Endothelial cell of umbilical vein (primary cell): Measurements from ENCODE around the gene CEACAM1. TPM values are rescaled to one million over a fixed set of nuclear protein-coding genes. Genes with fewer than 3 reads are reported as not detected.

ENCODE experiments used
- BruUV-seq: library from RNA; stranded (reverse); fragments of 400-500 nt; replicated peaks from 2 replicates; lab custom pipeline; 2021; lab: Mats Ljungman, UMichigan
- CTCF ChIA-PET: fragments of 300-600, 350-600 bp; sonication (Branson Sonifier 250); formaldehyde crosslinking; loops from one replicate; lab custom pipeline; 2021; ENCODE audit warnings: antibody characterized with exemption, inconsistent platforms; lab: Charles Lee
- POLR2A ChIA-PET: fragments of 300-600, 350-600 bp; sonication (Branson Sonifier 250); formaldehyde crosslinking; loops from one replicate; lab custom pipeline; 2021; ENCODE audit warnings: antibody characterized with exemption, inconsistent platforms; lab: Charles Lee
- DNase-seq: peaks from one replicate; pipeline ENCODE4 v3.0.0-alpha.2; 2011; ENCODE audit warnings: low read depth, low spot score
- FAIRE-seq: peaks from 2 replicates; lab custom pipeline; 2011; peaks lifted over from hg19 to GRCh38; lab: Jason Lieb, UNC
- H2AFZ ChIP-seq: 2 replicates; pipeline ENCODE4 v1.6.0; 2012; ENCODE audit warnings: low read depth, low read length, control low read depth, inconsistent platforms
- H3K27ac ChIP-seq: 2 replicates; pipeline ENCODE4 v1.5.1; 2011; ENCODE audit warnings: low read depth, mild to moderate bottlenecking, control low read depth, low read length, moderate library complexity; ENCODE audit not compliant: insufficient read depth
- H3K27me3 ChIP-seq, 2 experiments: 2 replicates each; pipeline versions ENCODE4 v1.6.0 to v1.6.1; 2011; ENCODE audit warnings: low read length in 2 of 2, mixed read lengths in 1 of 2; ENCODE audit not compliant: control insufficient read depth in 2 of 2, insufficient read depth in 2 of 2
- H3K36me3 ChIP-seq, 2 experiments: 2 replicates in 1 of 2; 3 replicates in 1 of 2; pipeline ENCODE4 v1.5.1; 2011; ENCODE audit warnings: low read length in 2 of 2, mild to moderate bottlenecking in 1 of 2, moderate library complexity in 1 of 2; ENCODE audit not compliant: control insufficient read depth in 2 of 2, insufficient read depth in 2 of 2; ENCODE audit errors: extremely low read depth in 1 of 2
- H3K4me1 ChIP-seq: 3 replicates; pipeline ENCODE4 v1.5.1; 2011; ENCODE audit warnings: mild to moderate bottlenecking, low read length; ENCODE audit not compliant: control insufficient read depth, insufficient read depth; ENCODE audit errors: extremely low read depth
- H3K4me2 ChIP-seq: 2 replicates; pipeline ENCODE4 v1.6.1; 2011; ENCODE audit warnings: low read length, control low read depth, mixed read lengths; ENCODE audit not compliant: insufficient read depth
- H3K4me3 ChIP-seq, 3 experiments: fragments of 200-600 bp in 1 of 3; sonication (generic), shearing (Covaris generic) in 1 of 3; replicated peaks in 1 of 3; 2 replicates each; pipeline ENCODE4 v1.5.1; 2011 to 2016; ENCODE audit warnings: control low read depth in 3 of 3, low read length in 3 of 3, mild to moderate bottlenecking in 2 of 3, inconsistent platforms in 1 of 3, low read depth in 1 of 3, moderate library complexity in 1 of 3; ENCODE audit not compliant: insufficient read depth in 1 of 3
- H3K79me2 ChIP-seq: 2 replicates; pipeline ENCODE4 v1.6.0; 2012; ENCODE audit warnings: low read length, inconsistent platforms; ENCODE audit not compliant: control insufficient read depth, insufficient read depth
- H3K9ac ChIP-seq: replicated peaks from 2 replicates; pipeline ENCODE3; 2011; ENCODE audit warnings: low read length, control low read depth; ENCODE audit not compliant: insufficient read depth; ENCODE audit errors: extremely low read depth
- H3K9me1 ChIP-seq: replicated peaks from 3 replicates; pipeline ENCODE4 v1.6.0; 2011; ENCODE audit warnings: mild to moderate bottlenecking, low read length; ENCODE audit not compliant: control insufficient read depth, insufficient read depth; ENCODE audit errors: extremely low read depth
- H3K9me3 ChIP-seq: replicated peaks from 2 replicates; pipeline ENCODE4 v1.5.1; 2012; ENCODE audit warnings: low read length, inconsistent platforms; ENCODE audit not compliant: control insufficient read depth, insufficient read depth
- H4K20me1 ChIP-seq: replicated peaks from 2 replicates; pipeline ENCODE3; 2011; ENCODE audit warnings: mild to moderate bottlenecking, low read length; ENCODE audit not compliant: control insufficient read depth, insufficient read depth; ENCODE audit errors: extremely low read depth
- CTCF ChIP-seq, 2 donors: IDR thresholded peaks; 1 replicate in 1 of 2; 2 replicates in 1 of 2; pipeline ENCODE4 v1.5.1; 2011; ENCODE audit warnings: low read length in 2 of 2, mild to moderate bottlenecking in 2 of 2, moderate library complexity in 2 of 2, control low read depth in 1 of 2, inconsistent platforms in 1 of 2, low read depth in 1 of 2; ENCODE audit not compliant: insufficient read depth in 1 of 2; ENCODE audit errors: extremely low read depth in 1 of 2
- EZH2 ChIP-seq: IDR thresholded peaks from 2 replicates; pipeline ENCODE4 v1.6.1; 2012; ENCODE audit warnings: borderline replicate concordance, low read depth, mild to moderate bottlenecking, moderate library complexity, low read length, inconsistent platforms; ENCODE audit not compliant: severe bottlenecking
- FOS ChIP-seq: IDR thresholded peaks from 2 replicates; pipeline ENCODE4 v1.6.1; 2011; ENCODE audit warnings: mild to moderate bottlenecking, low read length, moderate library complexity, borderline replicate concordance; ENCODE audit not compliant: insufficient read depth
- GATA2 ChIP-seq: IDR thresholded peaks from 2 replicates; pipeline ENCODE4 v1.7.0; 2011; ENCODE audit warnings: low read depth, mild to moderate bottlenecking, moderate library complexity, mixed read lengths, low read length; ENCODE audit not compliant: insufficient read length, insufficient read depth
- JUN ChIP-seq: IDR thresholded peaks from 2 replicates; pipeline ENCODE4 v1.6.1; 2011; ENCODE audit warnings: borderline replicate concordance, low read depth; ENCODE audit not compliant: insufficient read length, insufficient read depth
- MAX ChIP-seq: IDR thresholded peaks from 2 replicates; pipeline ENCODE4 v1.6.1; 2011; ENCODE audit not compliant: insufficient read depth, insufficient read length
- MYC ChIP-seq: IDR thresholded peaks from one replicate; pipeline ENCODE4 v1.6.1; 2011; ENCODE audit warnings: mild to moderate bottlenecking, low read depth, low read length
- POLR2A ChIP-seq: IDR thresholded peaks from 2 replicates; pipeline ENCODE4 v1.6.1; 2012; ENCODE audit warnings: low read depth, mild to moderate bottlenecking, control low read depth, low read length
- POLR2AphosphoS5 ChIP-seq: IDR thresholded peaks from 2 replicates; pipeline ENCODE4 v1.6.1; 2012; ENCODE audit warnings: low read depth, mild to moderate bottlenecking, control low read depth, low read length, moderate library complexity; ENCODE audit not compliant: insufficient read depth
- dilution Hi-C: fragments of 300-500 bp; cut with MboI; formaldehyde crosslinking; loops from one replicate; pipeline ENCODE4 v1.15.0; 2019; ENCODE audit warnings: low sequenced_read_pairs; ENCODE audit not compliant: extremely low pct_ligation_motif_present
- intact Hi-C: fragments of 100-400 bp; cut with micrococcal nuclease; formaldehyde crosslinking; loops from one replicate; pipeline ENCODE4 v1.10.0; 2022
- polyA plus RNA-seq, 4 experiments: library from polyadenylated mRNA; depleted of rRNA in 3 of 4; stranded (reverse) in 3 of 4; unstranded in 1 of 4; fragments of >200 nt; gene quantifications; 2 replicates each; pipeline versions ENCODE4 v1.2.1 to v1.2.3, GENCODE V29; 2011 to 2012; ENCODE audit warnings: missing spikeins in 1 of 4
- total RNA-seq: library from RNA; stranded (reverse); gene quantifications from 2 replicates; pipeline ENCODE4 v1.2.3, GENCODE V29; 2021

Gene CEACAM1
- total and polyA plus RNA-seq, 2 donors (not counting 3 experiments of a cell fraction or from before 2014, with no cell fraction given) = 3.5 to 3.6 TPM

- Histone ChIP-seq H3K9ac (no peak overlapping the region), H4K20me1 (no peaks in the 10 kb centered on the region), H3K9me3 (no peaks in the 10 kb centered on the region), H3K4me2 (no peak overlapping the region), H3K27ac (no peak overlapping the region), H3K36me3 (no peaks in the 10 kb centered on the region), H3K79me2 (no peaks in the 10 kb centered on the region), H3K9me1 (no peaks in the 10 kb centered on the region), H3K27me3 (no peaks in the 10 kb centered on the region), H3K4me3 (no peak overlapping the region), H3K4me1 (no peaks in the 10 kb centered on the region), H2AFZ (no peak overlapping the region)
- intact Hi-C loops (no loop called here), dilution Hi-C loops (no loop called here)
- DNase-seq (no peak), FAIRE-seq (no peak)
- CTCF ChIA-PET = no interaction called here
- TF ChIP-seq MYC = no peak
- no peak for TF ChIP-seq GATA2
- TF ChIP-seq CTCF (IDR thresholded peaks at IDR 0.05; ENCODE audit: extremely low read depth in 1 of 2, insufficient read depth in 1 of 2, low read depth in 1 of 2, low read length in 2 of 2) = no peak
- TF ChIP-seq MAX = no peak
- no peak for TF ChIP-seq POLR2A
- TF ChIP-seq EZH2 = no peak
- no peak for TF ChIP-seq FOS
- no peak for TF ChIP-seq JUN
- no peak for TF ChIP-seq POLR2AphosphoS5
- BruUV-seq = no TSS peak
- POLR2A ChIA-PET = no interaction called here
Observed at GRCh38 chr19:42511340-42511739, 16.9 kb downstream of the CEACAM1 start.
